Ovary (tissue), 9 donors: ENCODE measurements around the gene GRPEL1. TPM values are rescaled to one million over a fixed set of nuclear protein-coding genes. Genes with fewer than 3 reads are reported as not detected.

Source experiments
- DNase-seq, 5 donors: peaks; one replicate each; pipeline ENCODE4 v3.0.0-alpha.2; 2019 to 2020
- H3K27ac ChIP-seq, 2 donors: fragments of 200-600 bp; one replicate each; pipeline versions ENCODE4 v1.5.1 to v1.8.0; 2019 to 2022
- H3K27me3 ChIP-seq: fragments of 200-600 bp; one replicate; pipeline ENCODE4 v1.8.0; 2022
- H3K36me3 ChIP-seq: fragments of 200-600 bp; sonication (generic); one replicate; pipeline ENCODE4 v1.5.1; 2019
- H3K4me1 ChIP-seq: one replicate; pipeline ENCODE4 v1.8.1; 2013; ENCODE audit warnings: mild to moderate bottlenecking, moderate library complexity; ENCODE audit not compliant: insufficient read depth
- H3K4me3 ChIP-seq: fragments of 200-600 bp; sonication (generic); one replicate; pipeline ENCODE4 v1.5.1; 2017
- H3K9me3 ChIP-seq, 2 donors: fragments of 200-600 bp in 1 of 2; sonication (generic) in 1 of 2; one replicate each; pipeline versions ENCODE4 v1.5.1 to v1.8.1; 2013 to 2019; ENCODE audit warnings: mild to moderate bottlenecking in 1 of 2, moderate library complexity in 1 of 2
- EP300 ChIP-seq: sonication (generic); formaldehyde crosslinking; IDR thresholded peaks from one replicate; pipeline ENCODE4 v1.6.1; 2017; ENCODE audit warnings: antibody characterized with exemption
- POLR2A ChIP-seq: fragments of 450-650 bp; IDR thresholded peaks from one replicate; pipeline ENCODE4 v1.6.1; 2017; ENCODE audit warnings: antibody characterized with exemption, mild to moderate bottlenecking, moderate library complexity
- WGBS, 3 donors: extraction: QIAGEN DNeasy Blood & Tissue Kit in 1 of 3; methylation state at CpG; one replicate each; pipeline versions ENCODE4 v1.1.5 to v1.1.7; 2013 to 2017; 5-methylcytosine and 5-hydroxymethylcytosine counted together
- intact Hi-C, 4 donors: fragments of 100-400 bp; cut with DNase I; formaldehyde crosslinking; loops; one replicate each; pipeline versions ENCODE4 v1.11.0 to v1.15.1; 2022 to 2023
- polyA plus RNA-seq, 2 donors: library from polyadenylated mRNA; stranded (reverse); fragments of 200-250 nt in 1 of 2; fragments of 350-450 nt in 1 of 2; fragmentation: Illumina TruSeq in 1 of 2; extraction: RNeasy Lipid Tissue Mini Kit (QIAGEN cat#74804) in 1 of 2; gene quantifications; one replicate each; pipeline ENCODE4 v1.2.3, GENCODE V29; 2013 to 2014
- total RNA-seq, 7 donors: library from RNA; depleted of rRNA in 2 of 7; stranded (reverse); fragments of >200 nt in 2 of 7; fragmentation: NEBNext Ultra II Directional in 3 of 7; extraction: Animal tissue kit (Norgen Biotek cat#: 25700) in 3 of 7; gene quantifications; one replicate each; pipeline versions ENCODE4 v1.1.0 to v1.2.4, GENCODE V29; 2016 to 2023
- TF ChIP-seq, protein P1 (sequence below), 3 donors: fragments of 450-650 bp in 2 of 3; fragments of 200-600 bp in 1 of 3; IDR thresholded peaks; one replicate each; pipeline versions ENCODE4 v1.5.1 to v1.8.0; 2016 to 2022; ENCODE audit warnings: antibody characterized with exemption in 3 of 3, mild to moderate bottlenecking in 1 of 3
- donor health status: DM: no; HTN: no; CAD: no; lungs with moderate emphysema.
- donor health status: DM: no; HTN: no; CAD: no.
- donor health status: Bipolar disorder and iron deficiency.
- donor health status: DM: yes; HTN: yes; CAD: no.
- donor health status: DM: no; HTN: no; CAD: no.
- donor health status: DM: yes; HTN: yes; CAD: no.

The GRPEL1 gene
- total and polyA plus RNA-seq, 9 donors, result 11.1 to 74.8 (median 23.3) TPM

DNA sequence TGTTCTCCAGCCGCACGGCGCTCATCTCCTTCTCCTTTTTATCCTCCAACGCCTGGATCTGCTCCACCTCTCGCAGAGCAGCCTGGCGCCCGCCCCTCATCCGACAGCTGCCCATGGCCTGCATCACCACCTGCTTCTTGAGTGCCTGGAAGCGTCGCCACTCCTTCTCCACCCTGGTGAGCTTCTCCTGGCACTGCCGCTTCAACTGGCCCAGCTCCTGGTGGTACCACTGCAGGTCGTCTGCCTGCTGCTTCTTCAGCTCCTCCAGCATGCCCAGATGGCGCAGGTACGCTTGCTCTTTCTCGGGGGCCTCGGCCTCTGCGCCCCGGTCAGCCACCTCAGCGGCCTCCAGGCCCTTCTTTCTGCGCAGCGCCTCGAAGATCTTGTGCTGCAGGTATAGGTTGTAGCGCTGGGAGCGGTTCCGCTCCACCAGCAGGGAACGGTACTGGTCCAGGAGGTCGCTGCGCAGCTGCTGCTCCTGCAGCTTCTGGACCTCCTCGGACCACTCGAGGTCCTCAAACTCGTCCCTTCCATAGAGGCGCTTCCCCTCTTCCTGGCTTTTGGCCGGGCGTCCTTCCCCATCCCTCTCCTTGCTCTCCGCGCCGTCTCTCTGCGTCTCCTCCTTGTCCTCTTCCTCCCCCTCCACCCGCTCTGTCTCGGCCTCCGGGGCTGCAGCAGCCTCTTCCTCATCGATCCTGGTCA lies 25.9 kb downstream of the GRPEL1 start:
- 7 to 14% (median 9%) methylated on average over 42 of the region's 42 CpGs for WGBS, 3 donors
- intact Hi-C loops, result loop anchor here in 3 of 4 donors (2.0 to 10.0 kb wide), 5 partner anchors 27 to 255 kb away; partner anchors contain the start of gene GRPEL1 (in 1 of the 3)
- H3K27ac ChIP-seq, result peak overlapping the region in 1 of 2 donors; percentile 27
- peaks cover 23% of the 10 kb centered on the region for H3K4me1 ChIP-seq
- DNase-seq, result peak in 2 of 5 donors; percentile 51 to 66
- H3K27me3 ChIP-seq, result no peaks in the 10 kb centered on the region
- peak overlapping the region; percentile 83 for H3K4me3 ChIP-seq
- no peaks in the 10 kb centered on the region for H3K36me3 ChIP-seq
- no peaks in the 10 kb centered on the region for H3K9me3 ChIP-seq
- no peak for TF ChIP-seq EP300
- TF ChIP-seq POLR2A, result no peak
- TF ChIP-seq, protein P1, sequence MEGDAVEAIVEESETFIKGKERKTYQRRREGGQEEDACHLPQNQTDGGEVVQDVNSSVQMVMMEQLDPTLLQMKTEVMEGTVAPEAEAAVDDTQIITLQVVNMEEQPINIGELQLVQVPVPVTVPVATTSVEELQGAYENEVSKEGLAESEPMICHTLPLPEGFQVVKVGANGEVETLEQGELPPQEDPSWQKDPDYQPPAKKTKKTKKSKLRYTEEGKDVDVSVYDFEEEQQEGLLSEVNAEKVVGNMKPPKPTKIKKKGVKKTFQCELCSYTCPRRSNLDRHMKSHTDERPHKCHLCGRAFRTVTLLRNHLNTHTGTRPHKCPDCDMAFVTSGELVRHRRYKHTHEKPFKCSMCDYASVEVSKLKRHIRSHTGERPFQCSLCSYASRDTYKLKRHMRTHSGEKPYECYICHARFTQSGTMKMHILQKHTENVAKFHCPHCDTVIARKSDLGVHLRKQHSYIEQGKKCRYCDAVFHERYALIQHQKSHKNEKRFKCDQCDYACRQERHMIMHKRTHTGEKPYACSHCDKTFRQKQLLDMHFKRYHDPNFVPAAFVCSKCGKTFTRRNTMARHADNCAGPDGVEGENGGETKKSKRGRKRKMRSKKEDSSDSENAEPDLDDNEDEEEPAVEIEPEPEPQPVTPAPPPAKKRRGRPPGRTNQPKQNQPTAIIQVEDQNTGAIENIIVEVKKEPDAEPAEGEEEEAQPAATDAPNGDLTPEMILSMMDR (IDR thresholded peaks at IDR 0.05), result no peak

DNA sequence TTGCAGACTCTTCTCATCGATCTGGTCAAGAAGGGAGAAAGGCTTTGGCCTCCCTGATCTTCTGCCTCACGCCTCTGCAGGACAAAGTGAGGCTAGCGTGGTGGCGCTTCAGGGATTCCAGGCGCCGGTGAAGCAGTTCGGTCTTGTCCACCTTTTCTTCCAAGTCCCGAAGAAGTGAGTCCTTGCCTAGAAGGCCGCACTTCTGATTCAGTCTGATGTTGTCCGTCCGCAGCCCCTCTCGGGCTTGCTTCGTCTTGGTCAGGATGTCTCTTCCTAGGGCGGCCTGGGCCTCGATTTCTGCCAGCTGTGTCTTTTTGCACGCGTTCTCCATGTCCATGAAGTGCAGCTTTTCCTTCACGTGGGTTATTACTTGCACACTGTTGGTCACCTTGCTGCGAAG lies 26.6 kb downstream of the GRPEL1 start:
- no peaks in the 10 kb centered on the region for H3K36me3 ChIP-seq
- TF ChIP-seq POLR2A, result no peak
- TF ChIP-seq, protein P1 (IDR thresholded peaks at IDR 0.05), result no peak
- no peak for TF ChIP-seq EP300
- no peaks in the 10 kb centered on the region for H3K9me3 ChIP-seq
- peaks cover 18% of the 10 kb centered on the region for H3K4me1 ChIP-seq
- no peak overlapping the region for H3K4me3 ChIP-seq
- H3K27ac ChIP-seq, result no peak overlapping the region
- intact Hi-C loops, result loop anchor here in 3 of 4 donors (5.0 to 10.0 kb wide), 4 partner anchors 56 to 256 kb away; no protein-coding TSS in a partner anchor
- no peaks in the 10 kb centered on the region for H3K27me3 ChIP-seq
- 92 to 94% (median 94%) methylated on average over 19 of the region's 19 CpGs for WGBS, 3 donors
- DNase-seq, result no peak

DNA sequence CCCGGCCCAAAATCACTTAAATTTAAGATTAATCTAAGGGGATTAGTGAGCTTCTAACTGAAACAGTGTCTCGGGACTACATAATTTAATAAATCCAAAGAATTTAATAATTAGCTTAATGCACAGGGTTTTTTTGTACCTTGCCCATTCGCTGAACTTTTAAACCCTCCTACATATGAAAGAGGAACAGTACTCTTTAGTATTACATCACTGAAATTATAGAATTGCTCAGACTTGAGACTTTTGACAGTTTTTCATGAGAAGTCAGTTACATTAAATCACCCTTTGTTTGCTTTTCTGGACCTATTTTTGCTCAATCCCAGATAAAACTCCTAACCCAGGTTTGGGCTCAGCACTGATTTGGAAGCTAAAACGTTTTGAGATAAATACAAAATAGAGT lies 27.1 kb downstream of the GRPEL1 start:
- Histone ChIP-seq H3K27ac (no peak overlapping the region), H3K27me3 (no peaks in the 10 kb centered on the region), H3K4me3 (no peak overlapping the region), H3K9me3 (no peaks in the 10 kb centered on the region), H3K4me1 (peaks cover 13% of the 10 kb centered on the region), H3K36me3 (no peaks in the 10 kb centered on the region)
- 83 to 89% (median 88%) methylated on average over 4 of the region's 4 CpGs for WGBS, 3 donors
- intact Hi-C loops, result loop anchor here in 3 of 4 donors (5.0 to 10.0 kb wide), 4 partner anchors 56 to 257 kb away; no protein-coding TSS in a partner anchor
- no peak for DNase-seq
- TF ChIP-seq POLR2A (no peak), EP300 (no peak)
- TF ChIP-seq, protein P1 (IDR thresholded peaks at IDR 0.05), result no peak

DNA sequence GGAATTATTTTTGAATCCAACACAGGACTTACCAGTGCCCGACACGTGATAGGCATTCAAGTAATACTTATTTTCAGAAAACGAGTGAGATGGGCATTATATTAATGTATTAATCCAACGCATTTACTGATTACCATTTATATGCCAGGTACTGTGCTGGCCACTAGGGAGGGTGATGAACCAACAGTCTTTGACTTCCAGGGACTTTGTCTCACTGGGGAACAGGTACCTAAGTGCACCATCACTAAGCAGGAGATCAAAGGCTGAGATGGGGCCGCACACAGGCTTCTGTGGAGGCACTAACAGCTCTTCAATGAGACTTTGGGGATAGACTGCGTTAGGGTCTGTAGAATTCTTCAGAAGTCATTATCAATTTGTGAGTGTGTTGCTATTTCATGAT lies 30.4 kb downstream of the GRPEL1 start:
- Histone ChIP-seq H3K36me3 (no peaks in the 10 kb centered on the region), H3K4me1 (peaks cover 5% of the 10 kb centered on the region), H3K9me3 (no peaks in the 10 kb centered on the region), H3K27ac (no peak overlapping the region), H3K27me3 (no peaks in the 10 kb centered on the region), H3K4me3 (no peak overlapping the region)
- intact Hi-C loops, result no loop called here
- TF ChIP-seq, protein P1 (IDR thresholded peaks at IDR 0.05), result no peak
- TF ChIP-seq POLR2A, result no peak
- TF ChIP-seq EP300, result no peak
- 65 to 80% (median 65%) methylated on average over 6 of the region's 6 CpGs for WGBS, 3 donors
- DNase-seq, result no peak
